ENCODE results near the gene NXNL1. TPM values are rescaled to one million over a fixed set of nuclear protein-coding genes. Genes with fewer than 3 reads are reported as not detected.

The NXNL1 gene
- total RNA-seq, 4 donors from 2014 or later = not detected

- Histone ChIP-seq H3K4me1 (peaks cover 0 to 21% (median 6%) of the 10 kb centered on the region in 4 donors), H3K27me3 (no peaks in the 10 kb centered on the region), H3K4me3 (no peak overlapping the region), H3K9me3 (no peaks in the 10 kb centered on the region), H3K36me3 (no peaks in the 10 kb centered on the region), H3K27ac (no peak overlapping the region)
- no peak for DNase-seq
- intact Hi-C loops (cut with DNase I; ENCODE audit: low total_unique reads) = no loop called here
- TF ChIP-seq POLR2AphosphoS5 (IDR thresholded peaks at IDR 0.05) (no peak), EP300 (IDR thresholded peaks at IDR 0.05; ENCODE audit: low read depth) (no peak), POLR2A (IDR thresholded peaks at IDR 0.05) (no peak), CTCF (IDR thresholded peaks at IDR 0.05) (no peak)
- in situ Hi-C loops (cut with MboI; ENCODE audit: low pct_ligation_motif_present in 1 of 4, low pct_unique_long_range_greater_than_20kb in 1 of 4, low sequenced_read_pairs in 3 of 4) = no loop called here
- 80 to 94% methylated on average over 1 to 8 of the region's 8 CpGs for WGBS, 2 donors (ENCODE audit: low coverage in 1 of 2)
These were observed 46.6 kb downstream of the NXNL1 start for GRCh38 chr19:17414097-17414496.

- WGBS, 2 donors (ENCODE audit: low coverage in 1 of 2) = 60 to 87% methylated on average over 1 to 11 of the region's 11 CpGs
- in situ Hi-C loops (cut with MboI; ENCODE audit: low pct_ligation_motif_present in 1 of 4, low pct_unique_long_range_greater_than_20kb in 1 of 4, low sequenced_read_pairs in 3 of 4) (no loop called here), intact Hi-C loops (cut with DNase I; ENCODE audit: low total_unique reads) (no loop called here)
- H3K27ac ChIP-seq = peak overlapping the region in 2 of 4 donors; percentile 29 to 77
- H3K27me3 ChIP-seq = no peaks in the 10 kb centered on the region
- no peak overlapping the region for H3K4me3 ChIP-seq
- no peak for TF ChIP-seq POLR2AphosphoS5 (IDR thresholded peaks at IDR 0.05)
- no peak for TF ChIP-seq CTCF (IDR thresholded peaks at IDR 0.05)
- no peak for TF ChIP-seq EP300 (IDR thresholded peaks at IDR 0.05; ENCODE audit: low read depth)
- no peak for TF ChIP-seq POLR2A (IDR thresholded peaks at IDR 0.05)
- H3K4me1 ChIP-seq = peaks cover 0 to 27% (median 6%) of the 10 kb centered on the region in 4 donors
- no peaks in the 10 kb centered on the region for H3K36me3 ChIP-seq
- H3K9me3 ChIP-seq = no peaks in the 10 kb centered on the region
- DNase-seq = no peak
These were observed 48.9 kb downstream of the NXNL1 start for GRCh38 chr19:17411801-17412200.

GRCh38 chr19:17409990-17410389 is 50.7 kb downstream of the NXNL1 start:
- H3K27me3 ChIP-seq = no peaks in the 10 kb centered on the region
- intact Hi-C loops (cut with DNase I; ENCODE audit: low total_unique reads) (no loop called here), in situ Hi-C loops (cut with MboI; ENCODE audit: low pct_ligation_motif_present in 1 of 4, low pct_unique_long_range_greater_than_20kb in 1 of 4, low sequenced_read_pairs in 3 of 4) (no loop called here)
- no peaks in the 10 kb centered on the region for H3K36me3 ChIP-seq
- DNase-seq = no peak
- H3K4me3 ChIP-seq = no peak overlapping the region
- WGBS, 2 donors (ENCODE audit: low coverage in 1 of 2) = 90 to 92% methylated on average over 2 to 9 of the region's 9 CpGs
- no peaks in the 10 kb centered on the region for H3K9me3 ChIP-seq
- TF ChIP-seq EP300 (IDR thresholded peaks at IDR 0.05; ENCODE audit: low read depth) (no peak), POLR2A (IDR thresholded peaks at IDR 0.05) (no peak), POLR2AphosphoS5 (IDR thresholded peaks at IDR 0.05) (no peak), CTCF (IDR thresholded peaks at IDR 0.05) (no peak)
- peaks cover 0 to 38% (median 12%) of the 10 kb centered on the region in 4 donors for H3K4me1 ChIP-seq
- H3K27ac ChIP-seq = no peak overlapping the region

- 30% methylated on average over 2 of the region's 2 CpGs; no CpG with 5 or more reads in 1 of the 2 donors for WGBS, 2 donors (ENCODE audit: low coverage in 1 of 2)
These were observed 53.9 kb downstream of the NXNL1 start for GRCh38 chr19:17406887-17407196.

More at GRCh38 chr19:17406887-17407196, 53.9 kb downstream of the NXNL1 start:
- no peak for DNase-seq
- intact Hi-C loops (cut with DNase I; ENCODE audit: low total_unique reads) = no loop called here
- Histone ChIP-seq H3K4me1 (peaks cover 8 to 37% (median 10%) of the 10 kb centered on the region in 4 donors), H3K36me3 (no peaks in the 10 kb centered on the region), H3K27me3 (no peaks in the 10 kb centered on the region), H3K4me3 (peak overlapping the region in 2 of 4 donors; percentile 16 to 51), H3K9me3 (no peaks in the 10 kb centered on the region), H3K27ac (peak overlapping the region; percentile 79 to 86 (median 86))
- no peak for TF ChIP-seq POLR2AphosphoS5 (IDR thresholded peaks at IDR 0.05)
- no peak for TF ChIP-seq POLR2A (IDR thresholded peaks at IDR 0.05)
- no peak for TF ChIP-seq EP300 (IDR thresholded peaks at IDR 0.05; ENCODE audit: low read depth)
- TF ChIP-seq CTCF (IDR thresholded peaks at IDR 0.05) = no peak
- in situ Hi-C loops (cut with MboI; ENCODE audit: low pct_ligation_motif_present in 1 of 4, low pct_unique_long_range_greater_than_20kb in 1 of 4, low sequenced_read_pairs in 3 of 4) = no loop called here

Data from transverse colon (tissue), 4 donors.